Right lung (tissue), 5 donors: ENCODE measurements around the gene SDHAF4. TPM values are rescaled to one million over a fixed set of nuclear protein-coding genes. Genes with fewer than 3 reads are reported as not detected.
"Not testable (repeated sequence)": the region's sequence is repeated elsewhere in the genome, so short reads cannot be mapped to it uniquely, and the experiment has no call there.

Experiments used
- DNase-seq, 2 donors: peaks; one replicate each; pipeline ENCODE4 v3.0.0-alpha.2; 2013
- polyA plus RNA-seq, 5 donors: library from polyadenylated mRNA; unstranded; fragments of 120-200 nt; gene quantifications; one replicate each; pipeline versions ENCODE4 v1.2.1 to v1.2.3, GENCODE V29; 2013; ENCODE audit warnings: inconsistent platforms in 1 of 5, low replicate concordance in 1 of 5; ENCODE audit not compliant: insufficient read length in 5 of 5, insufficient read depth in 1 of 5

The SDHAF4 gene
- polyA plus RNA-seq, 5 donors = 16.0 to 22.1 (median 19.3) TPM

DNA sequence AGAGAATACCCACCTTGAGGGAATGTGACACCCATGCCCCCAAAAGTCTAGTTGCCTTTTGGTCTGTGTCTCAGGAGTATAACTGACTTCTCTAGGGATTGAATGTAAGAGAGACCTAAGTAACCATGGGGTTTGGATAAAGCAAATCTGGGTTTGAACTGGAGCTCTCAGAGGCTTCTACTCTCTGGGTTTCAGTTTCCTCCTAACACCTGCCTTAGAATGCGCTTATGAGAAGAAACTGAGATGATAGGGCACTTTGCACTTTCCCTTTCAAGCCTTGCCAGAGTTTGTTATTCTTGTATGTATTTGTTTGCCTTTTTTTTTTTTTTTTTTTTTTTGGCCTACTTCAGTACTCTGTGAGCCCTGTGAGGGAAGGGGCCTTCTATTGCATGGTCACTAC lies 19.4 kb downstream of the SDHAF4 start:
- DNase-seq = no peak

DNA sequence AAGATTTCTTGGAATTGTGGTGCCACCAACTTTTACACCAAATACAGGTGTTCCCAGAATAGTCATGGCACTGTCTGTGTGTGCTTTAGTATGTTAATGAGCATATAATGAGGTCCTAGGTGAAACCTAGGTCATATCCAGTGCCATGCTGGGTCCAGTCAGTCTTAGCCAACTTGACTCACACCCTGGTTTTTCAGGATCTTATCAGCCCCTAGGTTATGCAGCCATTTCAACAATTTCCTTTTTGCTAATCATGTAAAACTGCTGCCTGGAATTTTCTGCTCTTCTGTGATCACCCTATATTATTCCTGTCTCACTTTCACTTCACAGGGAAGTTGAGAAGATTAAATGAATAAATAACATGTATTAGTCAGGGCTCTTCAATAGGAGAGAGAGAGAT lies 23.7 kb downstream of the SDHAF4 start:
- no peak for DNase-seq

DNA sequence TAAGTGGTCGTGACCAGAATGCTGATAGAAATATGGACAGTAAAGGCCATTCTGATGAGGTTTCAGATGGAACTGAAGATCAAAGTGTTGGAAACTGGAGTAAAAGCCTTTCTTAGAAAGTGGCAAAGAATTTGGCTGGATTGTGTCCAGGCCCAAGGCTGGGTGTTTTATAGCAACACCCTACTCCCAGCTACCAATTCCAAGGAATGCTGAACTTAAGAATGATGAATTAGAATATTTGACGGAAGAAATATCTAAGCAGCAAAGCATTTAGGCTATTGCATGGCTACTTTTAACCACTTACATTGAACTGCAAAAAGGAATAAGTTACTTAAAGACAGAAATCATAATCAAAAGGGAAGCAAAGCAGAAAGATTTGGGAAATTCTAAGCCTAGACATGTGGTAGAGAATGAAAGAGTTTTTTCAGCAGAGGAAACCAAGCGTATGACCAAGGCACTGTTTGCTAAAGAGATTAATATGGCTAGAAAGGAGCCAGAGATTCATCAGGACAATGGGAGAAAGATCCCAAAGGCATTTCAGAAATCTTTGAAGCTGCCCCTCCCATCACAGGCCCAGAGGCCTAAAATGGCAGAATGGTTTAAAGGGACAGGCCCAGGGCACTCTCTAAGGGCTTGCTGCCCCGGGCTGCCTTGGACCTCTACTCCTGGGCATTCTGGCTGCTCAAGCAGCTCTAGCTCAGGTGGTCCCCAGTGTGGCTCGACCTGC lies 25.8 kb downstream of the SDHAF4 start:
- DNase-seq = no peak

DNA sequence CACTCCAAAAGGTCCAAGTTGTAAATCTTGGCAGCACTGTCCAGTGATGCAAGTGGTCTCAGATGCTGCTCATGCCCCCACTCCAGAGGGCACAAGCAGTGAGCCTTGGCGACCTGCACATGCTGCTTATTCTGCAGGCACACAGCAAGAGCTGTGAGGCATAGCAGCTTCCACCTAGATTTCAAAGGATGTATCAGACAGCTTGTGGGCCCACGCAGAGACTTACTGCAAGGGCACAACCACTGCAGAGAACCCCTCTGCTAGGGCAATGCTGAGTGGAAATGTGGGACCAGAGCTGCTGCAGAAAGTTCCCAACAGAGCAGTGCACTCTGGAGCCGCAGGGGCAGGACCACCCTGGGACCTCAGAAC lies 26.4 kb downstream of the SDHAF4 start:
- DNase-seq = no peak

DNA sequence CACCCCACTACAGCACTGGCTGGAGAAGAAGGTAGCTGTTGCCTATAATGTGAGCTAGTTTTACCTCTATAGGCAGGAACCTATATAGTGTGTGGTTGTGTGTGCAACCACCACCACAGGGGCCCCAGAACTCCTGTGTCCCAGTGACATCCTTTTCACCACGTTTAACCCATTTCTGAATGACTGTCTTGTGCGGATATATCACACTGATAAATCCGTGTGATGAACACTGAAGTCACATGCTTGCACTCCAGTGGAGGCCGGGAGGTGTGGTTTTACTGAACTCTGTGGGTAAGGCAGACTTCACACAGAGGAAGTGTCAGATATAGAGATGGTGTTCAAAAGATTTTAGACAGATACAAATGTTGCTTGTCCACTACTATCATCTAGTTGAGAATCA lies 32.5 kb downstream of the SDHAF4 start:
- no peak for DNase-seq

DNA sequence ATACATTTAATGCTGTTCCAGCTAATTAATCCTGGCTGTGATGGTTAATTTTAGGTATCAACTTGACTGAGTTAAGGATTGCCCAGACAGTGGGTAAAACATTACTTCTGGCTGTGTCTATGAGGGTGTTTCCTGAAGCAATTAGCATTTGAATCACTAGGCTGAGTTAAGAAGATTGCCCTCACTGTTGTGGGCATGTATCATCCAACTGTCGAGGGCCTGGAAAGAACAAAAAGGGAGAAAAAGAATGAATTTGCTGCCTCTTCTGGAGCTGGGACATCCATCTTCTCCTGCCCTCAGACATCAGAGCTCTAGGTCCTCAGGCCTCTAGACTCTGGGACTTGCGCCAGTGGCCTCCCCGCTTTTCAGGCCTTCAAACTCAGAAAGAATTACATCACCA lies 34.3 kb downstream of the SDHAF4 start:
- DNase-seq = no peak

DNA sequence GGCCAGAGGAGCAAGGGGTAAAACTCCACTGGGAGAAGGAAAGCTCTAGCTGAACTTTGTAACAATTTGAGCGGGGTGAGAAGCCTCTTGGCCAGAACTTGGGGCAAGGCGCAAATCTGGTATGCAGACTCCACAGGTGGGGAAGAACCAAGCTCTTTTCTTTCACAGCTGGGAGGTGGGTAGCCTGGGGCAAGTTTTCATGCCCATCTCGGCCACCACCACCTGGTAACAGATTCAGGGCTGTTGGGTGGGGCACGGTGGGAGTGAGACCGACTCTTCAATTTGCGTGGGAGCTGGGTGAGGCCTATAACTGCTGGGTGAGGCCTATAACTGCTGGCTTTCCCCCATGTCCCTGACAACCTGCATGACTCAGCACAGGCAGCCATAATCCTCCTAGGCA lies 37.5 kb downstream of the SDHAF4 start:
- no peak for DNase-seq

DNA sequence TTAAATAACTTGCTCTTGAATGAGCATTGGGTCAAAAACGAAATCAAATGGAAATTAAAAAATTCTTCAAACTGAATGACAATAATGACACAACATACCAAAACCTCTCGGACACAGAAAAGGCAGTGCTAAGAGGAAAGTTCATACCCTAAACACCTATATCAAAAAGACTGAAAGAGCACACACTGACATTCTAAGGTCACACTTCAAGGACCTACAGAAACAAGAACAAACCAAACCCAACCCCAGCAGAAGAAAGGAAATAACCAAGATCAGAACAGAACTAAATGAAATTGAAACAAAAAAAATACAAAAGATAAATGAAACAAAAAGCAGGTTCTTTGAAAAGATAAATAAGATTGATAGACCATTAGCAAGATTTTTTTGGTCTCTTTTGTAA lies 40.6 kb downstream of the SDHAF4 start:
- DNase-seq = not testable (repeated sequence)

DNA sequence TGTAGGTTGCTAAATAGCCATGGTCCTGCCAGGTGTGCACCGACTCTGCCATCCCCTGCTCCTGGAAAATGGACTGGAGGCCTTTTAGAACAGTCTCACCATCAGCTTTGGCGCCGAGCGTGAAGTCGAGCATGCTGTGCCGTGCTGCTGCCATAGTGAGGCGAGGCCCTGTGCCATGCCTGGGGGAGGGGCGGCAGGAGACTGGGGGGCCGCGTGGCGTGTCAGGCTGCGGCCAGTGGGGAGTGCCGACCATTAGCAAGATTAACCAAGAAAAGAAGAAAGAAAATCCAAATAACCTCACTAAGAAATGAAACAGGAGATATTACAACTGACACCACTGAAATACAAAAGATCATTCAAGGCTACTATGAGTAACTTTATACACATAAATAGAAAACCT lies 42.5 kb downstream of the SDHAF4 start:
- DNase-seq = not testable (repeated sequence)

DNA sequence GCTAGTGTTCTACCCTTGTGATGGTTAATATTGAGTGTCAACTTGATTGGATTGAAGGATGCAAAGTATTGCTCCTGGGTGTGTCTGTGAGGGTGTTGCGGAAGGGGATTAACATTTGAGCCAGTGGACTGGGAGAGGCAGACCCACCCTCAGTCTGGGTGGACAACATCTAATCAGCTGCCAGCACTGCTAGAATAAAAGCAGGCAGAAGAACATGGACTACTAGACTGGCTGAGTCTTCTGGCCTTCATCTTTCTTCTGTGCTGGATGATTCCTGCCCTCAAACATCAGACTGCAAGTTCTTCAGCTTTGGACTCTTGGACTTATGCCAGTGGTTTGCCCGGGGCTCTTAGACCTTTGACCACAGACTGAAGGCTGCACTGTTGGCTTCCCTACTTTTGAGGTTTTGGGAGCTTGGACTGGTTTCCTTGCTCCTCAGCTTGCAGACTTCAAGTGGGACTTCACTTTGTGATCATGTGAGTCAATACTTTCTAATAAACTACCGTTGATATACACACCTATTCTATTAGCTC lies 50.1 kb downstream of the SDHAF4 start:
- DNase-seq = no peak

DNA sequence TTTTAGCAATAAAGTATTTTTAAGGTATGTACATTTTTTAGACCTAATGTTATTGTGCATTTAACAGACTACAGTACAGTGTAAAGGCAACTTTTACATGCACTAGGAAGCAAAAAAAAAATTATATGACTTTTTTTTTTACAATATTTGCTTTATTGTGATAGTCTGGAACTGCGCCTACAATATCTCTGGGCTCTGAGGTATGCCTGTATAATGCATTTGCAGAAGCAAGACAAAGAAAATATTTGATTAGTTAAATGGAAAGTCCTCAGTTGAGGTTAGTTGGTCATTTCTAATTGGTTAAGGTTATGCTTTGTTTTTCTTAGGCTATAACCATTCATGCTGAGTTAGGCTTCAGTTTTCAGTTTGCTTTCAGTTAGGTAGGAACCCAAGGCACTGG lies 54.0 kb downstream of the SDHAF4 start:
- DNase-seq = no peak

DNA sequence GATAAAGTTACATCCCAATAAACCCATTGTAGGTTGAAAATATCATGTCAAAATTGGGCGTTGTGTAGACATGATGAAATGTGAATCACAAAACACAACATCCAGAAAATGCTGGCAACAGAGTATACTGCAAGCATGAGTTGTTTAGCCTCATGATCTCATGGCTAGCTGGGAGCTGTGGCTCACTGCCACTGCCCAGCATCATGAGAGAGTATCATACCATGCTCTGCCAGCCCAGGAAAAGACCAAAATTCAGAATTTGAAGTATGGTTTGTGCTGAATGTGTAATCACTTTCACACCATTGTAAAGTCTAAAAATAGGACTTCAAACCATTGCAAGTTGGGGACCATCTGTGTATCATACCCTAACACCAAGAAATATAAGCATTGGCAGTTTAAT lies 55.7 kb downstream of the SDHAF4 start:
- DNase-seq = no peak

DNA sequence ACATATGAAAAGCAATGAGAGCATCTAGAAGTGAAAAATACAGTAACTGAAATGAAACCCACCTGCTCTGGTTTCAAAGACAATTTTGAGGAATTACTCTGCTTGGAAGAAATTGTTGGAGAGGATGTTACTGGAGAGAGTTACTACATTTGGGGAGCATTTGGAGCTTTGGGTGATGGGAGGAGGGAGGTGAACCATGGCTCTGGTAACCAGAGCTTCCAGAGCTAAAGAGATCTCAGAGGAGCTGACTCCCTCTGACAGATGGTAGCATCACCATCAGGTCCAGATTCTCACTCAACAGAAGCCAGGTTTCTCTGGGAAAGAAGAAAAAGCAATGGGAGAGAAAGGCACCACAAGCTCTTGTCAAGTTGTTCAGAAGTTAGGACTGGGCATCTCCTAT lies 58.7 kb downstream of the SDHAF4 start:
- no peak for DNase-seq

DNA sequence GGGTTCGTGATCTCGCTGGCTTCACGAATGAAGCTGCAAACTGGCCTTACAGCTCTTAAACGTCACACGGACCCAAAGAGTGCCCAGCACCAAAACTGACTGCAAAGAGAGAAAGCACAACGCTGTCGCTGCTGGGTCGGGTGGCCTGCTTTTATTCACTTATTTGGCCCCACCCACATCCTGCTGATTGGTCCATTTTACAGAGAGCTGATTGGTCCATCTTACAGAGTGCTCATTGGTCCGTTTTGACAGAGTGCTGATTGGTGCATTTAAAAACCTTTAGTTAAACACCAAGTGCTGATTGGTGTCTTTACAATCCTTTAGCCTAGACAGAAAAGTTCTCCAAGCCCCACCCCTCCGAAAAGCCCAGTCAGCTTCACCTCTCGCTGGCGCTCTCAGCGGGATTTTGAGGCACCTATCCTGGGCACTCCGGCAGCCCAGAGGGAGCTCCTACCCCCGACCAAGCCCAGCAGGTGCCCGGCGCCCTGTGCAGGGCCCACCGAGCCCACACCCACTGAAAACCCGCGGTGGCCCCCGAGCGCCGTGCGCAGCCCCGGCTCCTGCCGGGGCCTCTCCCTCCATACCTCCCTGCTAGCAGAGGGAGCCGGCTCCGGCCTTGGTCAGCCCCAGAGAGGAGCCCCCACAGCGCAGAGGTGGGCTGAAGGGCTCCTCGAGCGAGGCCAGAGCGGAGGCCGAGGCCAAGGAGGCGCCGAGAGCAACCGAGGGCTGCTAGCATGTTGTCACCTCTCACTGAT lies 60.9 kb downstream of the SDHAF4 start:
- DNase-seq = no peak

DNA sequence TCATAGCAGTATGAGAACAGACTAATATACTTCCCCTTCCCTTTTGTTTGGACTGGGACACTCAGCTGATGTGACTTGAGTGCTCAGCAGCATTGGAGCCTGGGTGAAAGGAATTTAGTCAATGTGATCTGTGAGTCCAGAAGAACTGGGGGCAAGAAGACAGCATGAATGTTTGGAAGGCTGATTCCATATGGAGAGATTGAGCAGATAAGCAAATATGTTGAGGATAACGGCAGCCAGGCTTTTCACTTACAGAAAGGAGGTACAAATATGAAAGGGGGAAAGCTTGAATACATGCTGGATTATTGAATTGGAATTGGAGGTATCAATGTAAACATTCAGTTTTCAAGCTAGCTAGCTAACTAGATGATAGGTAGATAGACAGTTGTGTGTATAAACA lies 63.2 kb downstream of the SDHAF4 start:
- no peak for DNase-seq

DNA sequence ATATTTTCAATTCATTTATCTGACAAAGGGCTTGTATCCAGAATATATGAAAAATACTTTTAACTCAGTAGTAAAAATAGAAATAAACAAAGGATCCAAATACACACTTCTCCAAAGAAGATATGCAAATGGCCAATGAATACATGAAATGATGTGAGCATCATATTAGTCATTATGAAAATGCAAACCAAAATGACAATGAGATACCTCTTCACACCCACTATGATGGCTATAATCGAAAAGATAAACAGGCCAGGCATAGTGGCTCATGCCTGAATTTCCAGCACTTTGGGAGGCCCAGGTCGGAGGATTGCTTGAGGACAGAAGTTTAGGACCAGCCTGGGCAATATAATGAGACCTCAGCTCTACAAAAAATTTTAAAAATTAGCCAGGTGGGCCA lies 67.1 kb downstream of the SDHAF4 start:
- no peak for DNase-seq

DNA sequence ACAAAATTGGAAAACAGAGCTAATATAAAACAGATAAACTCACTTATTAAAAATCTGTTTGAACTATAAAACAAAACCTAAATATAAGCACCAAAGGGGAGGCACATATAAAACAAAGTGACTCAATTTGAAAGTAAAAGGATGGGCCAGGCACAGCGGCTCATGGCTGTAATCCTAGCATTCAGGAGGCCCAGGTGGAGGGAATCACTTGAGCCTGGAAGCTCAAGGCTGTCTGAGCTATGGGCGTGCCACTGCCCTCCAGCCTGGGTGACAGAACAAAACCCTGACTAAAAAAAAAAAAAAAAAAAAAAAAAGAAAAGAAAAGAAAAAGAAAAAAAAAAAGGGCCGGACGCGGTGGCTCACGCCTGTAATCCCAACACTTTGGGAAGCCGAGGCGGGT lies 69.9 kb downstream of the SDHAF4 start:
- DNase-seq = no peak

DNA sequence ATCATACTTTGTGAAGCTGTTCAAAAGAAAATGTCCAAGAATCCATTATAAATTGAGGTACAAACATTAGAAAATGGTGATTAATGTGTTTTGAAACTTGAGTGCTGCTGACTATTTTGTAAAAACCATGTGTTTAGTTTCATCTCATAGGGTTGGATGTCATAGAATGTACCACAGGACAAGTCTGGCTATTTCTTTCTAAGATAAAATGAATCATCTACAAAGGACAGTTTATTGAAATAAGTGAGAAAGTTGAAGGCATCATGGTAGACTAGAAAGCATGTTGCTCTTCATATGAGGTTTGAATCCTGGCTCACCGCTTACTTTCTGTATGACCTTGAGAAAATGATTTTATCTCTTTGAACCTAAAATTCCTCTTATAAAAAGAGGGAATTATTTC lies 71.7 kb downstream of the SDHAF4 start:
- DNase-seq = no peak

Other genes with a start within 250 kb of the SDHAF4 start
- gene FAM135A, start 153.4 kb upstream of the SDHAF4 start, polyA plus RNA-seq = 10 to 100 TPM; 20.2 to 35.1 (median 24.8) TPM
- 10 to 100 TPM; 23.2 to 30.6 (median 30.1) TPM for gene SMAP1, start 101.0 kb downstream of the SDHAF4 start, polyA plus RNA-seq